RWPE1 (cell line): ENCODE measurements around the gene SLC7A8.

ENCODE experiments used
- CTCF ChIA-PET: fragments of 350-600 bp; sonication (Branson Sonifier 250); formaldehyde crosslinking; extraction: SDS; loops from one replicate; lab custom pipeline; 2021; lab: Yijun Ruan, JAX
- POLR2A ChIA-PET: fragments of 400-600 bp; formaldehyde crosslinking; extraction: SDS; loops from one replicate; lab custom pipeline; 2020; ENCODE audit warnings: antibody characterized with exemption; ENCODE audit not compliant: low non-redundant PET; lab: Yijun Ruan, JAX
- DNase-seq: peaks from one replicate; pipeline ENCODE4 v3.0.0; 2012; ENCODE audit warnings: low spot score
- H3K27ac ChIP-seq: fragments of 450-650 bp; 2 replicates; pipeline ENCODE4 v1.5.1; 2017
- TF ChIP-seq, protein P1 (sequence below): fragments of 450-650 bp; conservative IDR thresholded peaks from 2 replicates; pipeline ENCODE4 v1.5.1; 2017; ENCODE audit warnings: low read depth, mild to moderate bottlenecking

SLC7A8 gene

DNA sequence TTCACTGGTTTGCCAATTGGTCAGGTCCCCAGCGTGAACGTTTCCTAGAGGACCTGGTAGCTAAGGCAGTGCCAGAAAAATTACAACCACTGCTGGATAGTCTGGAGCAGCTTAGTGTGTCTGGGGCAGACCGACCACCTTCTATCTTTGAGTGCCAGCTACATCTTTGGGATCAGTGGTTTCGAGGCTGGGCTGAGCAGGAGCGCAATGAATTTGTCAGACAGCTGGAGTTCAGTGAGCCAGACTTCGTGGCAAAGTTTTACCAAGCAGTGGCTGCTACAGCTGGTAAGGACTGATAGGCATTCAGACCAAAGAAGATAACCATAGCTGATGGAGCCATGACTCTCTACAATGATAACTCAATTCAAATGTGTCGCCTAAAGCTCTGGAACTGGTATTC is 85.7 kb downstream of the SLC7A8 start:
- no peak for DNase-seq
- H3K27ac ChIP-seq: no peak overlapping the region
- TF ChIP-seq, protein P1, sequence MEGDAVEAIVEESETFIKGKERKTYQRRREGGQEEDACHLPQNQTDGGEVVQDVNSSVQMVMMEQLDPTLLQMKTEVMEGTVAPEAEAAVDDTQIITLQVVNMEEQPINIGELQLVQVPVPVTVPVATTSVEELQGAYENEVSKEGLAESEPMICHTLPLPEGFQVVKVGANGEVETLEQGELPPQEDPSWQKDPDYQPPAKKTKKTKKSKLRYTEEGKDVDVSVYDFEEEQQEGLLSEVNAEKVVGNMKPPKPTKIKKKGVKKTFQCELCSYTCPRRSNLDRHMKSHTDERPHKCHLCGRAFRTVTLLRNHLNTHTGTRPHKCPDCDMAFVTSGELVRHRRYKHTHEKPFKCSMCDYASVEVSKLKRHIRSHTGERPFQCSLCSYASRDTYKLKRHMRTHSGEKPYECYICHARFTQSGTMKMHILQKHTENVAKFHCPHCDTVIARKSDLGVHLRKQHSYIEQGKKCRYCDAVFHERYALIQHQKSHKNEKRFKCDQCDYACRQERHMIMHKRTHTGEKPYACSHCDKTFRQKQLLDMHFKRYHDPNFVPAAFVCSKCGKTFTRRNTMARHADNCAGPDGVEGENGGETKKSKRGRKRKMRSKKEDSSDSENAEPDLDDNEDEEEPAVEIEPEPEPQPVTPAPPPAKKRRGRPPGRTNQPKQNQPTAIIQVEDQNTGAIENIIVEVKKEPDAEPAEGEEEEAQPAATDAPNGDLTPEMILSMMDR: no peak
- CTCF ChIA-PET: interaction anchor here (0.5 to 1.2 kb wide), 4 partner anchors 11 to 202 kb away, joined by 3 to 7 read pairs (median 6); no protein-coding TSS in a partner anchor
- POLR2A ChIA-PET: no interaction called here

DNA sequence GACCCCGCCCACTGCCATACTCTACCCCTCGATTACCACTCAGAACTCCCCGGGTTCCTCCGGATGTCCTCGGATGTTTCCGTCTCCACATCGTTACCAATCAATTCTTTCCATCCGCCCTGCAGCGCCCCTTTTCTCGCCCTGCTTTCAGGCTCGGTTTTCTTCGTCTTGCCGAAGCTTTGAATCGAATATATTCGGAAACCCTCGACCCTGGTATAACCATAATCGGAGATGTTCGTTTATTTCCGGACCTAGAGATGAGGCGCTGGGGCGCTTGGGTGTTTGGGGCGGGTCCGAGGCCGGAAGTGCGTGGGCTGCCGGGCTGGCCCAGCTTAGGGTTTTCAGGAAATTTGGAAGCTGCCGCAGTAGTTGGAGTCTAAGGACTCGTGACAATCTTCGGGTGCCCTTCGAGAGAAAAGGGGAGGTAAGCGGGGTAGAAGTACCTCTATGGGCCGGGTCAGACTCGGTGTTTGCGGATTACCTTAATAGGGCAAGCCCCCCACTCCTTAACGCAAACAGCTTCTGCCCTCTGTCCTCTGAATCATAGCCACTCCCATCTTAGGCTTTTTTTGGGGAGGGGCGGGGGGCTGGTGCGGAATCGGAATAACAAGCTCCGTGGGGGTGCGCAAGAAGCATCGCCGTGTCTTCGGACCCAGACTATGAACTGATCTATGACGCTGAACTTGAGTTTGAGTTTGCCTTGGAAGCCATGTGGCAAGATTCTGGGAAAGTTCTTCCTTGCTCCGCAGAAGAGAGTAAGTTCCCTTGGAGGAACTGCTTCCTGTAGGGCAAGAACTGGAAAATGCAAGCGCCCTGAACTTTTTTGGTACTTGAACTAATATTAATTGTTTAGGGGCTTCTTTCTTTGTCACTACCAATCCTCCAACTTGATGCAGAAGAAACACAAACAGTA is 88.0 kb downstream of the SLC7A8 start, which contains the start of gene C14orf119:
C14orf119 (plus strand) TSS at position 310 of the 913 bp plus-strand sequence. CDS start 2,154 bp downstream, outside the sequence.
- TF ChIP-seq, protein P1: no peak
- POLR2A ChIA-PET: interaction anchor here (0.6 to 1.7 kb wide), 3 partner anchors 16 to 87 kb away, joined by 3 to 5 read pairs (median 4); no protein-coding TSS in a partner anchor
- CTCF ChIA-PET: interaction anchor here (0.6 to 2.1 kb wide), 6 partner anchors 18 to 66 kb away, joined by 3 to 12 read pairs (median 6); no protein-coding TSS in a partner anchor
- peak; percentile 100 for DNase-seq
- H3K27ac ChIP-seq: peak within 1 kb of the TSS; percentile 96

DNA sequence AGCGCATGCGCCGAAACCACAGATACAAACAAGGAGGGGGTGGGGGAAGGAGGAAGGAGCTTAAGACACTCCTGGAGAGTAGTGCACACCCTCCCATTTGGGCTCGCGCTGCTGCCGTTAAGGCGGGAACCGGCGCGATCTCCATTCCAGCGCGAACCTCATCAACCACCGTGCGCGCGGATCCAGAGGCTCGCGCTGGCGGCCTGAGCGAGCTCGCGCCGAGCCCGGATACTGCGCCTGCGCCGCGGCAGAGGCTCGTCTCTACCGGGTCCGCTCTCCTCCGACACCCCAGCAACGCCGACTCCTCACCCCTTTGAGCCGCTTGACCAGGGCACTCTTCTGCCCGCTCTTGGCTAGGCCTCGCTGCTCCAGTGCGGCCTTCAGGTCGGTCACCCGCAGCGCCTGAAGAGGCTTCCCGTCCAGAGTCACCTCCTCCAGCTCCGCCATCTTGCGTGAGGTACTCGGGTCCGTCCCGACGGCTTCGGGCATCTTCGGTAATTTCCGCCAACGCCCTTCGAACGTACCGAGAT is 88.7 kb downstream of the SLC7A8 start, which contains the start of gene ACIN1:
ACIN1 (minus strand) TSS at position 471 of the 530 bp plus-strand sequence; CDS start at position 447, 24 bp downstream.
- TF ChIP-seq, protein P1: no peak
- peak; percentile 84 for DNase-seq
- ChIA-PET CTCF (interaction anchor here (0.6 to 2.1 kb wide), 5 partner anchors 17 to 65 kb away, joined by 3 to 12 read pairs (median 8); no protein-coding TSS in a partner anchor), POLR2A (interaction anchor here (0.6 to 1.7 kb wide), 3 partner anchors 16 to 87 kb away, joined by 3 to 5 read pairs (median 4); no protein-coding TSS in a partner anchor)
- H3K27ac ChIP-seq: peak within 1 kb of the TSS; percentile 96

DNA sequence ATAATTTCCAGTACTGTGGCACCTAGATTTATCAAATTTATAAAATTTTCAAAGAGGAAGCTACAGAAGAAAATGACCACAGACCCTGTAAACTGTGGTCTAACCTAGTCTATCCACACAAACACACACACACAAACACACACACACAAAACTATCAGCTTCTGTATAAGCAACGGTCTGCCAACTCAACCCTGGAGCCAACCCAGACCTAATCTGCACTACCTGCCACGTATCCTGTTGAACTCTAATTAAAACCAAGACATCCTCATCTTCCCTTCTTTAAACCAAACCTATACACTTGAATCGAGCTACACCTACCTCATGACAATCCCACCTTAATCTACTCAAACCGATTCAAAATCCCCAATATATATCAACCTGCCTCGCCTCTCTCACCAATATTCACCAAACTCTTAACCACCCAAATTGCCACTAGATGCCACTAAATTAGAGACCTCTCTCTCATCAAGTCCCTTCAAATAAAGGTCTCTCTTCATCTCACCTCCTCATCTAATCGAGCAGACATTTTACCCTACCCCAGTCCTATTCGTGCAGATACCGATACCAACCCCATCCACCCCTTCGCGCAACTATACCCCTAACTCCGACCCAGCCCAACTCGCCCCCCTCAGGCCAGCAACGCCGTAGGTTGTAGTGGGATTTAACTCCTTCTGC is 89.3 kb downstream of the SLC7A8 start:
- TF ChIP-seq, protein P1: no peak
- peak overlapping the region; percentile 96 for H3K27ac ChIP-seq
- ChIA-PET CTCF (interaction anchor here (1.2 to 2.1 kb wide), 2 partner anchors 17 to 25 kb away, joined by 8 to 12 read pairs; no protein-coding TSS in a partner anchor), POLR2A (interaction anchor here (0.6 to 1.7 kb wide), 3 partner anchors 15 to 88 kb away, joined by 3 to 5 read pairs (median 4); no protein-coding TSS in a partner anchor)
- DNase-seq: no peak

DNA sequence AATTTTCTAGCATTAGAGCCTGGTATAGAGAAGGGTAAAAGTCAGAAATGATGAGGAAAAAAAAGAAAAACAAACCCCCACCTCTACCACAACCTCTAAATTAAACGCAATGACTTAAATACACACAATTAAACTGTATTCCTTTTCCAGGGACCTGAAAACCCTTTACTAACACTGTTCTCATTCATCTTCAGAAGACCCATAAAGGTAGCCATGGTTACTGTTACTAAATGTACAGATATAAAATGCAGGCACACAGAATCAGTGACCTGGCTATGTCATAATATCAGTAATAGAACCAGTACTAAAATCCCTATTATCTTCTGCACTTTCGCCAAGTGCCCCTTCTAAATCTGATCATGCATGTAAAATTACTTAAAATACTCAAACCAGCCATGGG is 89.9 kb downstream of the SLC7A8 start:
- no peak for DNase-seq
- no peak overlapping the region for H3K27ac ChIP-seq
- CTCF ChIA-PET: interaction anchor here (2.1 kb wide), 1 partner anchor 16 kb away, joined by 12 read pairs; no protein-coding TSS in a partner anchor
- POLR2A ChIA-PET: no interaction called here
- TF ChIP-seq, protein P1: no peak
